Panc1 (cell line): ENCODE results near the gene PRRX2. TPM values are rescaled to one million over a fixed set of nuclear protein-coding genes. Genes with fewer than 3 reads are reported as not detected.

Source experiments
- ATAC-seq: fragments of 200-7000 bp; cut with Tn5 transposase; 2 replicates; pipeline ENCODE4 v1.9.1; 2020; ENCODE audit warnings: mild to moderate bottlenecking, moderate library complexity
- BruUV-seq: library from RNA; stranded (reverse); fragments of 400-500 nt; replicated peaks from 2 replicates; lab custom pipeline; 2021; lab: Mats Ljungman, UMichigan
- CTCF ChIA-PET: fragments of 300-600 bp; sonication (Branson Sonifier 250); formaldehyde crosslinking; loops from one replicate; lab custom pipeline; 2022; ENCODE audit warnings: antibody characterized with exemption; lab: Charles Lee
- POLR2A ChIA-PET: fragments of 300-600 bp; sonication (Branson Sonifier 250); formaldehyde crosslinking; loops from one replicate; lab custom pipeline; 2022; ENCODE audit warnings: antibody characterized with exemption; lab: Charles Lee
- DNase-seq: peaks from one replicate; pipeline ENCODE4 v3.0.0-alpha.2; 2010; ENCODE audit warnings: low read depth, low spot score
- H3K27ac ChIP-seq: 2 replicates; pipeline ENCODE4 v1.5.1; 2011; ENCODE audit warnings: mild to moderate bottlenecking, low read length, inconsistent platforms
- H3K27me3 ChIP-seq: fragments of 200-500 bp; sonication (Bioruptor generic); 2 replicates; pipeline ENCODE4 v1.6.0; 2014; ENCODE audit warnings: low read length, inconsistent platforms; ENCODE audit not compliant: control insufficient read depth, insufficient read depth
- H3K36me3 ChIP-seq: fragments of 200-500 bp; sonication (Bioruptor generic); 2 replicates; pipeline ENCODE4 v1.5.1; 2014; ENCODE audit warnings: inconsistent platforms, mild to moderate bottlenecking, low read length, moderate library complexity; ENCODE audit not compliant: control insufficient read depth, insufficient read depth
- H3K4me1 ChIP-seq: 2 replicates; pipeline ENCODE4 v1.5.1; 2011; ENCODE audit warnings: inconsistent platforms, mild to moderate bottlenecking, low read length, moderate library complexity; ENCODE audit not compliant: control insufficient read depth, insufficient read depth
- H3K4me3 ChIP-seq, 2 experiments: 2 replicates each; pipeline ENCODE4 v1.5.1; 2011 to 2012; ENCODE audit warnings: low read depth in 2 of 2, low read length in 2 of 2, mild to moderate bottlenecking in 2 of 2, inconsistent platforms in 1 of 2, moderate library complexity in 1 of 2
- H3K9me3 ChIP-seq: fragments of 200-500 bp; sonication (Bioruptor generic); 2 replicates; pipeline ENCODE4 v1.5.1; 2014; ENCODE audit warnings: low read depth, mild to moderate bottlenecking, inconsistent platforms, low read length, moderate library complexity; ENCODE audit not compliant: control insufficient read depth, insufficient read depth
- POLR2AphosphoS5 ChIP-seq: IDR thresholded peaks from 2 replicates; pipeline ENCODE4 v1.6.1; 2012; ENCODE audit warnings: mild to moderate bottlenecking, low read depth, low read length, moderate library complexity
- SIN3A ChIP-seq: IDR thresholded peaks from 2 replicates; pipeline ENCODE4 v1.6.1; 2012; ENCODE audit warnings: low read depth, mild to moderate bottlenecking, low read length, moderate library complexity, borderline replicate concordance; ENCODE audit not compliant: insufficient read depth
- TCF7L2 ChIP-seq: IDR thresholded peaks from 2 replicates; pipeline ENCODE4 v1.6.1; 2011; ENCODE audit warnings: mild to moderate bottlenecking, low read depth, low read length, inconsistent platforms
- in situ Hi-C: cut with HindIII; loops from 2 replicates; pipeline ENCODE4 v1.10.0; 2016; ENCODE audit warnings: low sequenced_read_pairs, low pct_unique_long_range_greater_than_20kb
- intact Hi-C: fragments of 100-400 bp; cut with micrococcal nuclease; formaldehyde crosslinking; loops from one replicate; pipeline ENCODE4 v1.10.0; 2022; ENCODE audit not compliant: unreplicated experiment
- total RNA-seq: library from RNA; stranded (reverse); gene quantifications from one replicate; pipeline ENCODE4 v1.2.1, GENCODE V29; 2021; ENCODE audit not compliant: unreplicated experiment
- TF ChIP-seq, protein P1 (sequence below), 2 experiments: IDR thresholded peaks; 2 replicates each; pipeline ENCODE4 v1.6.1; 2011 to 2012; ENCODE audit warnings: low read depth in 2 of 2, control low read depth in 1 of 2, low read length in 1 of 2, mild to moderate bottlenecking in 1 of 2, moderate library complexity in 1 of 2; ENCODE audit not compliant: insufficient read depth in 1 of 2
- TF ChIP-seq, protein P2 (sequence below): fragments of 450-650 bp; IDR thresholded peaks from 2 replicates; pipeline ENCODE4 v1.5.1; 2017; ENCODE audit warnings: mild to moderate bottlenecking

Gene PRRX2
- total RNA-seq, 1 experiment from 2014 or later = 6.3 TPM

DNA sequence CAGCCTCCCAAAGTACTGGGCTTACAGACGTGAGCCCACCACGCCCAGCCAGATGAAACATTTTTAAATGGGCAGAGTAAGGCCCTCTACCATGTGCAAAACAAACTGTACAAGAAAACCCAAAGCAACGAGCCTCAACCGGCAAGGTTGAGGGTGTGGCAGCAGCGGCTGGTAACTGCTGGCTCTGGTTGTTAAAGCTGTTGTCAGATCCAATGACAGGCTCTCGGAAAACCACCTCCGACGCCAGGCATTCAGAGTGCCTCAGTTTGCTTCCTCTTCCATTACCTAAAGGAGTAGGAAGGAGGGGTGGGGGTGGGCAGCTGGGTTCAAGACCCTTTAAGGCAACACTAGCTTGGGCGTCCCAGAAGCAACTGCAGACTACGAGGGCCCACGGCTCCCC is 21.1 kb upstream of the PRRX2 start:
- Histone ChIP-seq H3K9me3 (no peaks in the 10 kb centered on the region), H3K27me3 (no peaks in the 10 kb centered on the region), H3K4me1 (no peaks in the 10 kb centered on the region), H3K4me3 (no peak overlapping the region), H3K36me3 (no peaks in the 10 kb centered on the region; the same call in 1 of the 2 replicates), H3K27ac (no peak overlapping the region)
- ChIA-PET CTCF (interaction anchor here (0.7 kb wide), 1 partner anchor 13 kb away, joined by 3 read pairs; no protein-coding TSS in a partner anchor), POLR2A (no interaction called here)
- TF ChIP-seq, protein P1, sequence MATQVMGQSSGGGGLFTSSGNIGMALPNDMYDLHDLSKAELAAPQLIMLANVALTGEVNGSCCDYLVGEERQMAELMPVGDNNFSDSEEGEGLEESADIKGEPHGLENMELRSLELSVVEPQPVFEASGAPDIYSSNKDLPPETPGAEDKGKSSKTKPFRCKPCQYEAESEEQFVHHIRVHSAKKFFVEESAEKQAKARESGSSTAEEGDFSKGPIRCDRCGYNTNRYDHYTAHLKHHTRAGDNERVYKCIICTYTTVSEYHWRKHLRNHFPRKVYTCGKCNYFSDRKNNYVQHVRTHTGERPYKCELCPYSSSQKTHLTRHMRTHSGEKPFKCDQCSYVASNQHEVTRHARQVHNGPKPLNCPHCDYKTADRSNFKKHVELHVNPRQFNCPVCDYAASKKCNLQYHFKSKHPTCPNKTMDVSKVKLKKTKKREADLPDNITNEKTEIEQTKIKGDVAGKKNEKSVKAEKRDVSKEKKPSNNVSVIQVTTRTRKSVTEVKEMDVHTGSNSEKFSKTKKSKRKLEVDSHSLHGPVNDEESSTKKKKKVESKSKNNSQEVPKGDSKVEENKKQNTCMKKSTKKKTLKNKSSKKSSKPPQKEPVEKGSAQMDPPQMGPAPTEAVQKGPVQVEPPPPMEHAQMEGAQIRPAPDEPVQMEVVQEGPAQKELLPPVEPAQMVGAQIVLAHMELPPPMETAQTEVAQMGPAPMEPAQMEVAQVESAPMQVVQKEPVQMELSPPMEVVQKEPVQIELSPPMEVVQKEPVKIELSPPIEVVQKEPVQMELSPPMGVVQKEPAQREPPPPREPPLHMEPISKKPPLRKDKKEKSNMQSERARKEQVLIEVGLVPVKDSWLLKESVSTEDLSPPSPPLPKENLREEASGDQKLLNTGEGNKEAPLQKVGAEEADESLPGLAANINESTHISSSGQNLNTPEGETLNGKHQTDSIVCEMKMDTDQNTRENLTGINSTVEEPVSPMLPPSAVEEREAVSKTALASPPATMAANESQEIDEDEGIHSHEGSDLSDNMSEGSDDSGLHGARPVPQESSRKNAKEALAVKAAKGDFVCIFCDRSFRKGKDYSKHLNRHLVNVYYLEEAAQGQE (IDR thresholded peaks at IDR 0.05; ENCODE audit: insufficient read depth in 1 of 2, low read depth in 2 of 2, low read length in 1 of 2) = no peak
- TF ChIP-seq, protein P2, sequence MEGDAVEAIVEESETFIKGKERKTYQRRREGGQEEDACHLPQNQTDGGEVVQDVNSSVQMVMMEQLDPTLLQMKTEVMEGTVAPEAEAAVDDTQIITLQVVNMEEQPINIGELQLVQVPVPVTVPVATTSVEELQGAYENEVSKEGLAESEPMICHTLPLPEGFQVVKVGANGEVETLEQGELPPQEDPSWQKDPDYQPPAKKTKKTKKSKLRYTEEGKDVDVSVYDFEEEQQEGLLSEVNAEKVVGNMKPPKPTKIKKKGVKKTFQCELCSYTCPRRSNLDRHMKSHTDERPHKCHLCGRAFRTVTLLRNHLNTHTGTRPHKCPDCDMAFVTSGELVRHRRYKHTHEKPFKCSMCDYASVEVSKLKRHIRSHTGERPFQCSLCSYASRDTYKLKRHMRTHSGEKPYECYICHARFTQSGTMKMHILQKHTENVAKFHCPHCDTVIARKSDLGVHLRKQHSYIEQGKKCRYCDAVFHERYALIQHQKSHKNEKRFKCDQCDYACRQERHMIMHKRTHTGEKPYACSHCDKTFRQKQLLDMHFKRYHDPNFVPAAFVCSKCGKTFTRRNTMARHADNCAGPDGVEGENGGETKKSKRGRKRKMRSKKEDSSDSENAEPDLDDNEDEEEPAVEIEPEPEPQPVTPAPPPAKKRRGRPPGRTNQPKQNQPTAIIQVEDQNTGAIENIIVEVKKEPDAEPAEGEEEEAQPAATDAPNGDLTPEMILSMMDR = no peak
- no peak for TF ChIP-seq SIN3A
- no peak for TF ChIP-seq TCF7L2
- TF ChIP-seq POLR2AphosphoS5 = no peak
- ATAC-seq = no peak
- BruUV-seq = no TSS peak
- no peak for DNase-seq
- in situ Hi-C loops = no loop called here
- intact Hi-C loops = loop anchor here (5.0 kb wide), 2 partner anchors 73 to 138 kb away; no protein-coding TSS in a partner anchor

DNA sequence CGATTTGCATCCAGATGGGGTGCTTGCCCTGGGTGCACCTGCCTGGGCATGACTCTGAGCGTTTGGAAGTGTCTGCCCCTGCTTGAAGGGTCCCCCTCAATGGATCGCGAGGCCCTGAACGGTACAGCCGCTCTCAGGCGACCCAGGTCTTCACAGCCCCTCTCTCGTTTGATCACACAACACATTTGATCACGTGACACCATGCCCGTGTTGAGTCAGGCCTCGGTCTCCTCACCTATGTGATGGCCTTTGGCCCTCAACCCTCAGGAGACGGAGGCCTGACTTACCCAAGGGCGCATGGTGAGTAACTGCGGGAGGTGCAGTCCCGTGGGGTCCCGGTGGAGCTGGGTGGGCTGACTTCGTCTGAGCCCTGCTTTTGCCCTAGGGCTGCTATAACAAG is 20.5 kb upstream of the PRRX2 start:
- in situ Hi-C loops = no loop called here
- DNase-seq = no peak
- intact Hi-C loops = loop anchor here (5.0 kb wide), 2 partner anchors 72 to 137 kb away; no protein-coding TSS in a partner anchor
- BruUV-seq = no TSS peak
- ChIA-PET POLR2A (no interaction called here), CTCF (no interaction called here)
- Histone ChIP-seq H3K4me3 (no peak overlapping the region), H3K9me3 (no peaks in the 10 kb centered on the region), H3K27me3 (no peaks in the 10 kb centered on the region), H3K4me1 (no peaks in the 10 kb centered on the region), H3K36me3 (no peaks in the 10 kb centered on the region; the same call in 1 of the 2 replicates), H3K27ac (no peak overlapping the region)
- TF ChIP-seq, protein P1 (IDR thresholded peaks at IDR 0.05; ENCODE audit: insufficient read depth in 1 of 2, low read depth in 2 of 2, low read length in 1 of 2) = no peak
- TF ChIP-seq, protein P2 = no peak
- ATAC-seq = no peak
